SK-N-SH treated with all-trans-retinoic acid at 6 μM for 48 hours (cell line): ENCODE results near the gene MKKS.

Source experiments
- BACH2 ChIP-seq: fragments of 250-450 bp; sonication (Bioruptor Pico); IDR thresholded peaks from 2 replicates; pipeline ENCODE4 v1.9.0; 2021; ENCODE audit warnings: mild to moderate bottlenecking, borderline replicate concordance
- CSDC2 ChIP-seq: fragments of 250-450 bp; sonication (Bioruptor Pico); IDR thresholded peaks from 2 replicates; pipeline ENCODE4 v1.5.0; 2020; ENCODE audit warnings: mild to moderate bottlenecking, moderate library complexity
- CSRNP3 ChIP-seq: fragments of 250-450 bp; sonication (Bioruptor Pico); IDR thresholded peaks from 2 replicates; pipeline ENCODE4 v1.5.1; 2021; ENCODE audit warnings: mild to moderate bottlenecking, moderate library complexity
- GLIS3 ChIP-seq: fragments of 250-450 bp; sonication (Bioruptor Pico); IDR thresholded peaks from 2 replicates; pipeline ENCODE4 v1.5.0; 2020; ENCODE audit warnings: mild to moderate bottlenecking, moderate library complexity
- ISL1 ChIP-seq: fragments of 250-450 bp; sonication (Bioruptor Pico); IDR thresholded peaks from 2 replicates; pipeline ENCODE4 v2.1.2; 2022; ENCODE audit warnings: mild to moderate bottlenecking, moderate library complexity
- PATZ1 ChIP-seq: fragments of 250-450 bp; sonication (Bioruptor Pico); IDR thresholded peaks from 2 replicates; pipeline ENCODE4 v1.8.0; 2020; ENCODE audit warnings: mild to moderate bottlenecking, moderate library complexity, borderline replicate concordance
- RARB ChIP-seq: fragments of 250-450 bp; sonication (Bioruptor Pico); IDR thresholded peaks from 2 replicates; pipeline ENCODE4 v1.8.0; 2021; ENCODE audit warnings: mild to moderate bottlenecking, moderate library complexity
- SNAI2 ChIP-seq: fragments of 250-450 bp; sonication (Bioruptor Pico); IDR thresholded peaks from 2 replicates; pipeline ENCODE4 v1.5.0; 2020; ENCODE audit warnings: mild to moderate bottlenecking, moderate library complexity
- TCF4 ChIP-seq: fragments of 250-450 bp; sonication (Bioruptor Pico); IDR thresholded peaks from 2 replicates; pipeline ENCODE4 v1.8.0; 2021; ENCODE audit warnings: mild to moderate bottlenecking, moderate library complexity, borderline replicate concordance
- ZFP3 ChIP-seq: fragments of 250-450 bp; sonication (Bioruptor Pico); IDR thresholded peaks from 2 replicates; pipeline ENCODE4 v1.5.0; 2020; ENCODE audit warnings: mild to moderate bottlenecking, moderate library complexity
- ZFP30 ChIP-seq: fragments of 450-650 bp; formaldehyde crosslinking; IDR thresholded peaks from 2 replicates; pipeline ENCODE4 v1.5.0; 2022; ENCODE audit warnings: mild to moderate bottlenecking, moderate library complexity
- ZNF565 ChIP-seq: fragments of 450-650 bp; formaldehyde crosslinking; conservative IDR thresholded peaks from 2 replicates; pipeline ENCODE4 v1.5.0; 2020; ENCODE audit warnings: low read depth, mild to moderate bottlenecking, moderate library complexity
- ZNF8 ChIP-seq: fragments of 450-650 bp; formaldehyde crosslinking; IDR thresholded peaks from 2 replicates; pipeline ENCODE4 v1.5.0; 2020; ENCODE audit warnings: mild to moderate bottlenecking, moderate library complexity

- TF ChIP-seq CSDC2 (no peak), ZNF565 (CRISPR knock-in tag) (no peak), RARB (no peak), ZNF8 (CRISPR knock-in tag) (no peak), ZFP30 (no peak), ZFP3 (no peak), PATZ1 (CRISPR knock-in tag) (no peak), TCF4 (CRISPR knock-in tag) (no peak), ISL1 (CRISPR knock-in tag) (no peak), GLIS3 (CRISPR knock-in tag) (no peak), CSRNP3 (no peak), BACH2 (no peak), SNAI2 (CRISPR knock-in tag) (no peak)
These were observed 35.1 kb downstream of the MKKS start for GRCh38 chr20:10398834-10399369.
